Activated CD8-positive, alpha-beta memory T cell treated with anti-CD3 and anti-CD28 coated beads for 4 hours (primary cell): Measurements from ENCODE around the gene CCNDBP1.

Source experiments
- DNase-seq, 2 donors: peaks; one replicate each; pipeline ENCODE4 v3.0.0-alpha.2; 2020; ENCODE audit warnings: low read depth in 2 of 2

CCNDBP1 gene

GRCh38 chr15:43246261-43246774 lies 61.1 kb downstream of the CCNDBP1 start:
- no peak for DNase-seq
